IPS-NIHi11 (cell line): ENCODE results near the gene UBA7.
A peak's percentile ranks its signal among the peaks of the same experiment; 100 is the strongest.
"Not testable (repeated sequence)": the region's sequence is repeated elsewhere in the genome, so short reads cannot be mapped to it uniquely, and the experiment has no call there.

Experiments used
- DNase-seq: peaks from one replicate; pipeline ENCODE4 v3.0.0; 2012; ENCODE audit warnings: mixed read lengths, low spot score

The UBA7 gene

GRCh38 chr3:49786357-49787181 is 27.2 kb downstream of the UBA7 start, which contains the start of gene IP6K1:
TSS of gene IP6K1 (minus strand) at chr3:49786542. CDS start at chr3:49748040, 38,502 bp downstream.
- DNase-seq = peak; percentile 100

- DNase-seq = no peak
Measured at GRCh38 chr3:49785565-49786356, 28.0 kb downstream of the UBA7 start.

GRCh38 chr3:49782277-49782676 is 31.5 kb downstream of the UBA7 start:
- DNase-seq = not testable (repeated sequence)

- no peak for DNase-seq
Measured at GRCh38 chr3:49781415-49782199, 32.1 kb downstream of the UBA7 start.

- DNase-seq = not testable (repeated sequence)
Measured at GRCh38 chr3:49780975-49781365, 32.8 kb downstream of the UBA7 start.

GRCh38 chr3:49780080-49780974 is 33.4 kb downstream of the UBA7 start:
- no peak for DNase-seq

GRCh38 chr3:49779358-49780079 is 34.2 kb downstream of the UBA7 start:
- DNase-seq = no peak

- DNase-seq = not testable (repeated sequence)
Measured at GRCh38 chr3:49776101-49776500, 37.7 kb downstream of the UBA7 start.

GRCh38 chr3:49775538-49775937 is 38.2 kb downstream of the UBA7 start:
- DNase-seq = no peak

- DNase-seq = no peak
Measured at GRCh38 chr3:49772703-49773102, 41.0 kb downstream of the UBA7 start.

- no peak for DNase-seq
Measured at GRCh38 chr3:49771340-49771938, 42.3 kb downstream of the UBA7 start.

GRCh38 chr3:49769926-49770325 is 43.8 kb downstream of the UBA7 start:
- no peak for DNase-seq

- DNase-seq = no peak
Measured at GRCh38 chr3:49769286-49769915, 44.4 kb downstream of the UBA7 start.

- DNase-seq = no peak
Measured at GRCh38 chr3:49763981-49764380, 49.8 kb downstream of the UBA7 start.

- DNase-seq = no peak
Measured at GRCh38 chr3:49761661-49762060, 52.1 kb downstream of the UBA7 start.

- DNase-seq = no peak
Measured at GRCh38 chr3:49759226-49759625, 54.5 kb downstream of the UBA7 start.

- DNase-seq = no peak
Measured at GRCh38 chr3:49757197-49757596, 56.6 kb downstream of the UBA7 start.

GRCh38 chr3:49756036-49756435 is 57.7 kb downstream of the UBA7 start:
- DNase-seq = no peak
